HCT116 (cell line): ENCODE results near the gene FBXL4. TPM values are rescaled to one million over a fixed set of nuclear protein-coding genes. Genes with fewer than 3 reads are reported as not detected.

Source experiments
- ATAC-seq: fragments of 200-7000 bp; cut with Tn5 transposase; 2 replicates; pipeline ENCODE4 v1.9.1; 2020; ENCODE audit warnings: mild to moderate bottlenecking, moderate library complexity
- BruUV-seq: library from RNA; stranded (reverse); fragments of 400-500 nt; replicated peaks from 2 replicates; lab custom pipeline; 2021; lab: Mats Ljungman, UMichigan
- CTCF ChIA-PET: fragments of 300-600 bp; sonication (Branson Sonifier 250); formaldehyde crosslinking; loops from one replicate; lab custom pipeline; 2021; ENCODE audit warnings: antibody characterized with exemption; lab: Charles Lee
- POLR2A ChIA-PET: fragments of 300-600, 350-600 bp; sonication (Branson Sonifier 250); formaldehyde crosslinking; loops from one replicate; lab custom pipeline; 2021; ENCODE audit warnings: antibody characterized with exemption; lab: Charles Lee
- RAD21 ChIA-PET, 2 experiments: fragments of 300-600 bp; sonication (Branson Sonifier 250); formaldehyde crosslinking; loops; one replicate each; lab custom pipeline; 2023; ENCODE audit warnings: low total read pairs in 2 of 2; ENCODE audit not compliant: uncharacterized antibody in 2 of 2, unreplicated experiment in 2 of 2, low non-redundant PET in 1 of 2; lab: Charles Lee
- DNase-seq: peaks from one replicate; pipeline ENCODE4 v3.0.0-alpha.2; 2010; ENCODE audit warnings: low read depth, low spot score
- H2AFZ ChIP-seq: fragments of 200-600 bp; shearing (Covaris generic), sonication (generic); 2 replicates; pipeline ENCODE4 v1.6.1; 2017; ENCODE audit warnings: low read depth, mixed run types, mixed read lengths, antibody characterized with exemption, low read length; ENCODE audit not compliant: poor library complexity, severe bottlenecking
- H3K27ac ChIP-seq: 2 replicates; pipeline ENCODE4 v1.5.1; 2012; ENCODE audit warnings: low read depth, low read length
- H3K27me3 ChIP-seq: fragments of 200-600 bp; sonication (generic); 2 replicates; pipeline ENCODE4 v1.6.1; 2016; ENCODE audit warnings: mixed run types, low read length, mixed read lengths; ENCODE audit not compliant: insufficient read depth
- H3K36me3 ChIP-seq, 2 experiments: fragments of 200-500 bp in 1 of 2; fragments of 200-600 bp in 1 of 2; sonication (Bioruptor generic) in 1 of 2; sonication (generic) in 1 of 2; 2 replicates each; pipeline versions ENCODE4 v1.5.1 to v1.6.1; 2014 to 2016; ENCODE audit warnings: low read length in 2 of 2, inconsistent platforms in 1 of 2, mixed read lengths in 1 of 2, mixed run types in 1 of 2; ENCODE audit not compliant: insufficient read depth in 2 of 2, control insufficient read depth in 1 of 2
- H3K4me1 ChIP-seq, 2 experiments: fragments of 200-600 bp in 1 of 2; sonication (generic) in 1 of 2; 2 replicates each; pipeline versions ENCODE4 v1.5.1 to v1.6.1; 2012 to 2017; ENCODE audit warnings: low read length in 2 of 2, inconsistent platforms in 1 of 2, mild to moderate bottlenecking in 1 of 2, mixed read lengths in 1 of 2, mixed run types in 1 of 2, moderate library complexity in 1 of 2; ENCODE audit not compliant: insufficient read depth in 2 of 2, control insufficient read depth in 1 of 2
- H3K4me2 ChIP-seq: fragments of 200-600 bp; sonication (generic); 2 replicates; pipeline ENCODE4 v1.6.1; 2017; ENCODE audit warnings: mixed run types, low read length, mixed read lengths
- H3K4me3 ChIP-seq, 2 experiments: fragments of 200-600 bp in 1 of 2; sonication (generic) in 1 of 2; replicated peaks in 1 of 2; 2 replicates each; pipeline ENCODE4 v1.5.1; 2011 to 2016; ENCODE audit warnings: low read length in 2 of 2, control low read depth in 1 of 2, low read depth in 1 of 2, mild to moderate bottlenecking in 1 of 2, mixed read lengths in 1 of 2, mixed run types in 1 of 2
- H3K79me2 ChIP-seq: fragments of 200-600 bp; sonication (generic); 2 replicates; pipeline ENCODE4 v1.6.1; 2017; ENCODE audit warnings: mild to moderate bottlenecking, mixed run types, low read length, moderate library complexity, mixed read lengths; ENCODE audit not compliant: insufficient read depth
- H3K9ac ChIP-seq: fragments of 200-600 bp; sonication (generic); 2 replicates; pipeline ENCODE4 v1.6.1; 2016; ENCODE audit warnings: low read length, mixed read lengths
- H3K9me2 ChIP-seq: fragments of 200-600 bp; sonication (generic), shearing (Covaris generic); 2 replicates; pipeline ENCODE4 v1.6.1; 2017; ENCODE audit warnings: mixed run types, mild to moderate bottlenecking, moderate library complexity; ENCODE audit not compliant: insufficient read depth
- H3K9me3 ChIP-seq, 2 experiments: fragments of 200-500 bp in 1 of 2; fragments of 200-600 bp in 1 of 2; sonication (Bioruptor generic) in 1 of 2; sonication (generic) in 1 of 2; 2 replicates each; pipeline ENCODE4 v1.6.1; 2014 to 2017; ENCODE audit warnings: low read length in 2 of 2, mixed read lengths in 2 of 2, inconsistent platforms in 1 of 2, low read depth in 1 of 2, mild to moderate bottlenecking in 1 of 2, mixed run types in 1 of 2, moderate library complexity in 1 of 2; ENCODE audit not compliant: control insufficient read depth in 1 of 2, insufficient read depth in 1 of 2
- H4K20me1 ChIP-seq: fragments of 200-600 bp; sonication (generic), shearing (Covaris generic); 2 replicates; pipeline ENCODE4 v1.6.1; 2017; ENCODE audit warnings: mixed run types, mild to moderate bottlenecking, moderate library complexity; ENCODE audit not compliant: insufficient read depth
- CBX3 ChIP-seq: IDR thresholded peaks from 2 replicates; pipeline ENCODE4 v1.6.1; 2012; ENCODE audit warnings: low read depth
- CEBPB ChIP-seq: IDR thresholded peaks from 2 replicates; pipeline ENCODE4 v1.6.1; 2012; ENCODE audit warnings: low read depth
- EGR1 ChIP-seq: IDR thresholded peaks from 2 replicates; pipeline ENCODE4 v1.6.1; 2012; ENCODE audit warnings: low read depth
- ELF1 ChIP-seq: IDR thresholded peaks from 2 replicates; pipeline ENCODE4 v1.6.1; 2012; ENCODE audit warnings: low read depth, borderline replicate concordance
- EZH2 ChIP-seq: fragments of 200-600 bp; sonication (generic); IDR thresholded peaks from 2 replicates; pipeline ENCODE4 v1.6.1; 2017; ENCODE audit warnings: antibody characterized with exemption, mixed run types
- JUND ChIP-seq: IDR thresholded peaks from 2 replicates; pipeline ENCODE4 v1.6.1; 2012
- POLR2A ChIP-seq: IDR thresholded peaks from 2 replicates; pipeline ENCODE4 v1.7.0; 2011; ENCODE audit warnings: borderline replicate concordance; ENCODE audit not compliant: insufficient read depth, insufficient read length; ENCODE audit errors: extremely low read depth
- POLR2AphosphoS5 ChIP-seq: IDR thresholded peaks from 2 replicates; pipeline ENCODE4 v1.6.1; 2011; ENCODE audit warnings: mild to moderate bottlenecking, low read depth, low read length, moderate library complexity
- RAD21 ChIP-seq: IDR thresholded peaks from 2 replicates; pipeline ENCODE4 v1.6.1; 2012; ENCODE audit warnings: low read depth, mild to moderate bottlenecking
- SP1 ChIP-seq: IDR thresholded peaks from 2 replicates; pipeline ENCODE4 v1.6.1; 2012; ENCODE audit warnings: low read depth
- TCF7L2 ChIP-seq: IDR thresholded peaks from 2 replicates; pipeline ENCODE4 v1.7.0; 2011; ENCODE audit warnings: borderline replicate concordance, inconsistent platforms; ENCODE audit not compliant: insufficient read depth, insufficient read length; ENCODE audit errors: extremely low read depth
- ZFX ChIP-seq: fragments of 450-650 bp; IDR thresholded peaks from 2 replicates; pipeline ENCODE4 v1.6.1; 2017
- ZNF274 ChIP-seq: fragments of 200-500 bp; sonication (Bioruptor generic); IDR thresholded peaks from 2 replicates; pipeline ENCODE4 v1.6.1; 2014; ENCODE audit warnings: mild to moderate bottlenecking, low read depth, low read length, inconsistent platforms
- intact Hi-C: fragments of 100-400 bp; cut with micrococcal nuclease; formaldehyde crosslinking; loops from 2 replicates; pipeline ENCODE4 v1.10.0; 2022
- total RNA-seq: library from RNA; stranded (reverse); gene quantifications from one replicate; pipeline ENCODE4 v1.2.1, GENCODE V29; 2021; ENCODE audit not compliant: unreplicated experiment
- TF ChIP-seq, protein P1 (sequence below), 3 experiments: fragments of 200-600 bp in 1 of 3; sonication (generic) in 1 of 3; IDR thresholded peaks in 2 of 3; conservative IDR thresholded peaks in 1 of 3; 2 replicates each; pipeline ENCODE4 v1.5.1; 2012 to 2017; ENCODE audit warnings: low read depth in 2 of 3, low read length in 2 of 3, antibody characterized with exemption in 1 of 3, borderline replicate concordance in 1 of 3, control low read depth in 1 of 3, mild to moderate bottlenecking in 1 of 3, mixed read lengths in 1 of 3, mixed run types in 1 of 3, moderate library complexity in 1 of 3; ENCODE audit not compliant: insufficient read depth in 1 of 3
- TF ChIP-seq, protein P2 (sequence below): IDR thresholded peaks from 2 replicates; pipeline ENCODE4 v1.6.1; 2011; ENCODE audit warnings: mild to moderate bottlenecking, low read length, moderate library complexity; ENCODE audit not compliant: insufficient replicate concordance; ENCODE audit errors: extremely low read depth

FBXL4 gene
- total RNA-seq, 1 experiment from 2014 or later = 15.7 TPM

DNA sequence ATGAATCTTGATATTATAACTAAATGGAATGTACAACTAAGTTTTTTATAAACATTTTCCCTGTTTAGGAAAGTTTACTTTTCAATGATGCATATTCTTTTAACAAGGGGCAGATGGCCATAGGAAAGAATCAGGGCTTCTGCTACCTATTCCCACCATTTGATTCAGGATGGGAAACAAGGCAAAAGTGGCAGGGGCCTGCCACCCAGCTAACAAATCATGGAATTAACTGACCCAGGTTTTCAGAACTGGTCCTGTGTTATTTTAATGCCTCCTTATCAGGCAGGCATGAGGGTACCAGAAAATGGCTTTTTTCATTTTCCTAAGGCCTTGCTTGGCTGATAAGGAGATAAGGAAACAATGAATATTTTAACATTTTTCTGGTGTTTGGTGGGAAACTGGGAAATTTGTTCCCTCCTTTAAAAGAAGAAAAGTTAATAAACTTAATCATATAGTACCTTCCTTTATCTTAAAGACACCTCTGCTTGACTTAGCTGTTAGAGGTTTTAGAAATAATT, 106.7 kb downstream of the FBXL4 start (continued):
- TF ChIP-seq, protein P1, sequence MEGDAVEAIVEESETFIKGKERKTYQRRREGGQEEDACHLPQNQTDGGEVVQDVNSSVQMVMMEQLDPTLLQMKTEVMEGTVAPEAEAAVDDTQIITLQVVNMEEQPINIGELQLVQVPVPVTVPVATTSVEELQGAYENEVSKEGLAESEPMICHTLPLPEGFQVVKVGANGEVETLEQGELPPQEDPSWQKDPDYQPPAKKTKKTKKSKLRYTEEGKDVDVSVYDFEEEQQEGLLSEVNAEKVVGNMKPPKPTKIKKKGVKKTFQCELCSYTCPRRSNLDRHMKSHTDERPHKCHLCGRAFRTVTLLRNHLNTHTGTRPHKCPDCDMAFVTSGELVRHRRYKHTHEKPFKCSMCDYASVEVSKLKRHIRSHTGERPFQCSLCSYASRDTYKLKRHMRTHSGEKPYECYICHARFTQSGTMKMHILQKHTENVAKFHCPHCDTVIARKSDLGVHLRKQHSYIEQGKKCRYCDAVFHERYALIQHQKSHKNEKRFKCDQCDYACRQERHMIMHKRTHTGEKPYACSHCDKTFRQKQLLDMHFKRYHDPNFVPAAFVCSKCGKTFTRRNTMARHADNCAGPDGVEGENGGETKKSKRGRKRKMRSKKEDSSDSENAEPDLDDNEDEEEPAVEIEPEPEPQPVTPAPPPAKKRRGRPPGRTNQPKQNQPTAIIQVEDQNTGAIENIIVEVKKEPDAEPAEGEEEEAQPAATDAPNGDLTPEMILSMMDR (IDR thresholded peaks at IDR 0.05 in 2 of 3, conservative IDR thresholded peaks at IDR 0.05 in 1 of 3; ENCODE audit: borderline replicate concordance in 1 of 3, insufficient read depth in 1 of 3, low read depth in 2 of 3, low read length in 2 of 3) = no peak
- TF ChIP-seq TCF7L2 = no peak
- TF ChIP-seq POLR2AphosphoS5 = no peak
- TF ChIP-seq, all 23 proteins: peak for 0

DNA sequence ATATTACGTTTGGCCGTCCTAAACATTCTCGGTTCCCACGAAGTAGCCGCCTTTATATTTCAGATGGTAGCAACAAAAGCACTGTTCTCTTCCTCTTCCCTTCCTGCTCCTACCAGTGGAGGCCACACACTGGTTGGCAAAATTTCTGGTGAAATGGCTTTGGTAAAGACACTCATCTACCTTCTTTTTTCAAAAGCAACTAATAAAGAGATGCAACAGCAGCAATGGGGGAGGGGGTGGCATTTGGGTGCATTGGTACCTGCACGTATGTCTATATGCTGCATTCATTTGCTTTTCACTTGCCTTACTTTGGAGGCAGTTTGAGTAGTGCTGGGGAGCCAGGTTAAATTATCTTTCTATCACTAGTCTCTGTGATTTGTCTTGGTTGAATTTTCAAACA, 107.4 kb downstream of the FBXL4 start:
- Histone ChIP-seq H2AFZ (no peak overlapping the region), H3K4me2 (no peak overlapping the region), H3K9me3 (no peaks in the 10 kb centered on the region), H3K9ac (no peak overlapping the region), H3K4me3 (no peak overlapping the region), H3K36me3 (no peaks in the 10 kb centered on the region), H3K4me1 (no peaks in the 10 kb centered on the region), H4K20me1 (no peaks in the 10 kb centered on the region), H3K79me2 (no peaks in the 10 kb centered on the region), H3K27ac (no peak overlapping the region), H3K9me2 (no peaks in the 10 kb centered on the region), H3K27me3 (peaks cover 18% of the 10 kb centered on the region; the same call in 1 of the 2 replicates)
- BruUV-seq = no TSS peak
- DNase-seq = no peak
- no peak for ATAC-seq
- TF ChIP-seq RAD21 (no peak), ELF1 (no peak), JUND (no peak), POLR2AphosphoS5 (no peak), CBX3 (no peak), ZNF274 (no peak), TCF7L2 (no peak), ZFX (no peak), EGR1 (no peak), EZH2 (no peak), POLR2A (no peak), CEBPB (no peak), SP1 (no peak)
- TF ChIP-seq, protein P2, sequence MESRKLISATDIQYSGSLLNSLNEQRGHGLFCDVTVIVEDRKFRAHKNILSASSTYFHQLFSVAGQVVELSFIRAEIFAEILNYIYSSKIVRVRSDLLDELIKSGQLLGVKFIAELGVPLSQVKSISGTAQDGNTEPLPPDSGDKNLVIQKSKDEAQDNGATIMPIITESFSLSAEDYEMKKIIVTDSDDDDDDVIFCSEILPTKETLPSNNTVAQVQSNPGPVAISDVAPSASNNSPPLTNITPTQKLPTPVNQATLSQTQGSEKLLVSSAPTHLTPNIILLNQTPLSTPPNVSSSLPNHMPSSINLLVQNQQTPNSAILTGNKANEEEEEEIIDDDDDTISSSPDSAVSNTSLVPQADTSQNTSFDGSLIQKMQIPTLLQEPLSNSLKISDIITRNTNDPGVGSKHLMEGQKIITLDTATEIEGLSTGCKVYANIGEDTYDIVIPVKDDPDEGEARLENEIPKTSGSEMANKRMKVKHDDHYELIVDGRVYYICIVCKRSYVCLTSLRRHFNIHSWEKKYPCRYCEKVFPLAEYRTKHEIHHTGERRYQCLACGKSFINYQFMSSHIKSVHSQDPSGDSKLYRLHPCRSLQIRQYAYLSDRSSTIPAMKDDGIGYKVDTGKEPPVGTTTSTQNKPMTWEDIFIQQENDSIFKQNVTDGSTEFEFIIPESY = no peak
- TF ChIP-seq, protein P1 (IDR thresholded peaks at IDR 0.05 in 2 of 3, conservative IDR thresholded peaks at IDR 0.05 in 1 of 3; ENCODE audit: borderline replicate concordance in 1 of 3, insufficient read depth in 1 of 3, low read depth in 2 of 3, low read length in 2 of 3) = no peak
- intact Hi-C loops = loop anchor here (5.0 to 10.0 kb wide), 2 partner anchors 783 to 1656 kb away; no protein-coding TSS in a partner anchor
- RAD21 ChIA-PET = no interaction called here
- POLR2A ChIA-PET = interaction anchor here (0.6 kb wide), 1 partner anchor 440 kb away, joined by 3 read pairs; no protein-coding TSS in a partner anchor
- CTCF ChIA-PET = no interaction called here
